ENCODE data around the gene HOXC6.

HOXC6 gene

DNA sequence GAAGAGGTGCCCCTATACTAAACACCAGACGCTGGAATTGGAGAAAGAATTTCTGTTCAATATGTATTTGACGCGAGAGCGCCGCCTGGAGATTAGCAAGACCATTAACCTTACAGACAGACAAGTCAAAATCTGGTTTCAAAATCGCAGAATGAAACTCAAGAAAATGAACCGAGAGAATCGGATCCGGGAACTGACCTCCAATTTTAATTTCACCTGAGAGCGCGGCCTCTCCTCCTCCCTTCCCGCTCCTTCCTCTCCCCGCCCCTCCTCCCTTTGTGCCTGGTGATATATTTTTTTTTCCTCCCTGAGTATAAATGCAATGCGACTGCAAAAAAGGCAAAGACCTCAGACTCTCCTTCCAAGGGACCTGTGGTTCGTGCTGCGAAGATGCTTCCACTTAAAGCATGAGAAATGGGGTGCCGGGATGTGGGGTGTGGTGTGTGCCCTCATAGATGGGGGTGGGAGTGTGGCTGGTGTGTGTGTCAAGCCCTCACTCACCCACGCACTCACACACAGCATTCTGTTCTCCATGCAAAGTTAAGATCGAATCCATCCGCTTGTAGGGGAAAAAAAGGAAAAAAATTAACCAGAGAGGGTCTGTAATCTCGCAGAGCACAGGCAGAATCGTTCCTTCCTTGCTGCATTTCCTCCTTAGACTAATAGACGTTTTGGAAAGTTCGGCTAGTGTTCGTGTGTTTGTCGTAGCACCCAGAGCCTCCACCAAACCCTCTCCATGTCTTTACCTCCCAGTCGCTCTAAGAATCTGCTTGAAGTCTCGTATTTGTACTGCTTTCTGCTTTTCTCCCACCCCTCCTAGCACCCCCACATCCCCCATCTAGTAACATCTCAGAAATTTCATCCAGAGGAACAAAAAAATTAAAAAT, 38.8 kb upstream of the HOXC6 start:
- DNase-seq (ENCODE audit: low spot score): peak; percentile 49

DNA sequence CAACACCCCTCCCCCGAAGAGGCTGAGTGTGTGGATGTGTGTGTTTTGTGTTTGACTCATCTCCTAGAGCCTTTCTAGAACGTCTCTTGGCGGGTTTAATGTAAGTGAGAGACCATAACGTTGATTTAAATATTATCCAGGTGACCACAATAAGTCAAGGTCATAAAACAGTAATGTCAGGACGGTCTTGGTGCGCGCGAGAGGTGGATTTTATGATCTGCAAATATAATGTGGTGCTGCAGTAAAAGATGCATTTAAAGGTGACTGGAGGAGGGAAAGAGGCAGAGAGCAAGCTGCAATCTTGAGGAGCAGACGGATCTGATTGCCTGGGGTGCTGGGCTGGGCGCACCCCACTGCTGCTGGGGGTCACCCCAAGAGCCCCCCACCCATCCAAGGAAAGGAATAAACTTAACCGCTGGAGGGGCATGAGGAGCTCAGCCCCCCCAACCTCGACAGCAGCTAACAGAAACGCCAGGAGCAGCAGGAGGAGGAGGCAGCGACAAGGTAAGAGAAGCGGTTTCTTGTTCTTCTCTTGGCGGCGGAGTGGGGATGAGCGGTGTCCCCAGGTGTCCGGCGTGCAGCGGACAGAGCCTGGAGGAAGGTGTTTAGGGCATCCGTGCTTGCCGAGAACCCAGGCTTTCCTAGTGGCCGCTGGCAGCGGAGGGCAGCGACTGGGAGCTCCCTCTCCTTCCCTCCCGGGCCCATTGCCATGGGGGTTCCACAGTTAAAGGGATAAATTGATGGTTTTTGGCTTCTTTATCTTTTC, 37.7 kb upstream of the HOXC6 start:
- DNase-seq (ENCODE audit: low spot score): no peak

DNA sequence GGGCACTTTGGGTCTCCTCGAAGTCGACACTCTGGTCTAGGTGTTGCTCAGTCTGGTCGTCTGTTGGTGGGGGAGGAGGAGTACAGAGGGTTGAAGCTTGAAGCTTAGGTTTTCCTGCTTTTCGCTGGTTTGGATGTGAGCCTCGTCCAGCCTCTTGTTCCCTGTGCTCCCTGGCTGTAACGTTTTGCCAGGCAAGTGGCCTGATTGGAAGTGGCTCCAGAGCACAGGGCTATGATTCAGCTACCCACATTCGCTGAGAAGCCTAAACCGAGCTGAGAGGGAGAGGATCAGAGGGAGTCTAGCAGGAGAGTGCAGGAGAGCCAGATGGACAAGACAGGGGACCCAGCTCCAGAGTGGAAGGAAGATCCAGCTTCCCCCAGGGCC, 37.2 kb upstream of the HOXC6 start:
- no peak for DNase-seq (ENCODE audit: low spot score)

DNA sequence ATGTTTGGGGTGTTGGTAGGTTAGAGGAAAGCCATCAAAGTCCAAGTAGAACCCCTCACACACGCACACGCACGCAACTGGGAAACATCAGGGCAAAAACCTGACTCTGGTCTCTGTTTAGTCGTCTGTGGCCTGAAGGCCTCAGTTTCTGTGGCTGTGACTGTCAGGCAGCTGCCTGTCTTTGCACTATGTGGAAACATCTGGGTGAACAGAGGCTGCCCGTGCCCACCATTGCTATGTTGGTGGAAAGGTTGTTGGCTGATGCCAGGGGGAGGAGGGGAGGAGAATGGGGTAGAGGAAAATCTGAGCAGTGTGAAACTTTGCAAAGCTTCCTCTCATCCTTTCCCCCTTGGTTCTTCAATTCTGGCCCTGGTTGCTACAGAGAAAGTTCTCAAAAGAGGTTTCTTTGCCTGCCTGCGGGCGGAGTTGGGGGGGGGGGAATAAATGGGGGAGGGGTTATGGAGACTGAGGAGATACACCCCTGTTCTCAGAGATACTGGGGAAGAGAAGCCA, 35.8 kb upstream of the HOXC6 start:
- no peak for DNase-seq (ENCODE audit: low spot score)

DNA sequence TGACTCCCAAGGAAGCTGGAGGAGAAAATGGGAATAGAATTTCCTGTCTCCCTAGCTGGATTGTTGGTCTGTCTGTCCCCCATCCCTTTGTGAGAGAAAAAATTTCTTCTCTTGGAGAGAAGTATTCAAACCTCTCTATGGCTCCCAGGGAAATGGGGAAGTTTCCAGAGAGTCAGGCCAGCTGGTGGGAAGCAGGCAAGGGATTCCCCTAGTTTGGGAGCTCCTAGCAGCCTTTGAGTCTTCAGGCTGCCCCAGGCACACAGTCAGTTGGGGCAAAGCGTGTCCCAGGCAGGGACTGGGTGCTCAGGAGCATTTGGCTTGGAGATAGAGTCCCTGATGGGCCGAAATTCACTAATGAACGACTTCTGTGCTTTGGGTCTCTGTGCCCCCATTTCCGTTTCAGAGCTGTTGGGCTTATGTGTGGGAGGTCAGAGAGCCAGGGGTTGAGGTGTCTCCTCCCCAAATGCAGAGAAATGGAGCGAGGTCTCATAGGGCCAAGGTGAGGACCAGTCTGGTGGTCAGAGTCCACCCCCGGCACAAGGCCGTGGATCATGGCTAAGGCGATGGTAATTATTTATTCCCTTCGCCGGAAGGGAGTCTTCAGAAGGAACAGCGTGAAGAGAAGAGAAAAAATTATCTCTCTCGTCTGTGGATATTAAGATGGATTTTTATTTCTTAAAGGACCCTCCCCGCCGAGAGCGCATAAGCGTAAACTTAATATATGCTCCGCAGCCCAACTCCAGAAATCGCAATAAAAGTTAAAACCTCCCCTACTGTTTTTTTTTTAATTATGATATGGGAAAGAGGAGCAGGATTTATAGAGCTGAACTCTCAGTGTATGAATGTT, 34.9 kb upstream of the HOXC6 start:
- DNase-seq (ENCODE audit: low spot score): no peak

DNA sequence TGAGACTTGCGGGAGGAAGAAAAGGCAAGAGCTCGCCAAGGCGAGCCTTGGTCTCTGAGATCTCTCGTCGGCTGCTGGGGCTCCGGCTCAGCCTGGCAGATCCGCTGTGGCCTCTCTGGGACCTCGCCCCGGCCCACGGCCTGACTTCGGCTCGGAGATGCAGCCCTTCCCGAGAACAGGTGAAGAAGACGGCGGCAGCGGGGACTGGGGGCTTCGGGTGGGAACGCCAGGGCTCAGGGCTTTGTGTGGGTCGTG, 34.3 kb upstream of the HOXC6 start:
- DNase-seq (ENCODE audit: low spot score): no peak

DNA sequence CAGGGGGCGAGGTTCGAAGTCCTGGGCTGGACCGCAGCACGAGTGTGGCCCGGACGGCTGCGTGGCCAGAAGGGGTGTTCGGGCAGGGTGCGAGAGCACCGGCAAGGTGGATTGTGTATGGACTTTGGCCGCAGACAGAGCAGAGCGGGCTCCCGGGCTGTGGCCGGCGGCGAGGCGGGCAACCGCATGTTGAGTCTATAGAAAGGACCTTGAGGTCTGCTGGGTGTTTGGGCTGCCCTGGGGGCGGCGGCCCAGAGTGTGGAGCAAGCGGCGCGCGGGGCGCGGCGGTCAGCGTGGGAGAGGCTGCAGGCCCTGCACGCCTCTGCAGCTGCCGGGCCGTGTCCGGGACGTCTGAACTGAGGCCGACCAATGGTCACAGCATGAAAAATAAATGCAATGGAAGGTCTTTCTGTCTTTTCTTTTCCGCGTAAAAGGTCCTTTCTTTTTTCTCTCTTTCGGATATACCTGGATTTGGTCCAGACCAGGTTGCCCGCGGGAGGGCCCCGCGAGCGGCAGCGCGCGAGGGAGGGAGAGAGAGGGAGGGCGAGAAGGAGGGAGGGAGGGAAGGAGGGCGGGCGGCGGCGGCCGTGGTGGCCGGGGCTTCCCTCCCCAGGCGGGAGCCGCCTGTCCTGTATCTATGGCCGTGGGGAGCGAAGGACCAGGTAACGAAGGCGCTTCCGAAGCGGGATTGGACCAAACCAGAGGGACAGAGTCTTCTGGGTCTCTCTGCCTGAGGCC, 33.8 kb upstream of the HOXC6 start:
- no peak for DNase-seq (ENCODE audit: low spot score)

DNA sequence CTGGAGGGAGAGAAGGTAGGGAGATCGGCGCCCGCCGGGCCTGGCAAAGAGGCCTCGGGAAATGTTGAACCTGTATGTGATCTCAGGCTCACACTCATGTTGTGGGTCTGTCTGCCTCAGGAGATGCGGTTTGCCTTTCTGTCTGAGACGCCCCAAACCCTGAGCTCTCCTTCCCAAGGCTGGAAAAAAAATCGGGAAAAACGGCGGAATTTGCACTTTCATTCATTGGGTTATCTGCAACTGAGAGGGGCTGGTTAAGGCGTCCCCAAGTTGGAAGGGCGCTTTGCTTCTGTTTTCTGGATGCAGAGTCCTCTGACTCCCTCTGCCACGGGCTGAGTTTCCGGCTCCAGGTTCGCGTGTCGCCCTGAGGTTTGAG, 33.2 kb upstream of the HOXC6 start:
- DNase-seq (ENCODE audit: low spot score): no peak

DNA sequence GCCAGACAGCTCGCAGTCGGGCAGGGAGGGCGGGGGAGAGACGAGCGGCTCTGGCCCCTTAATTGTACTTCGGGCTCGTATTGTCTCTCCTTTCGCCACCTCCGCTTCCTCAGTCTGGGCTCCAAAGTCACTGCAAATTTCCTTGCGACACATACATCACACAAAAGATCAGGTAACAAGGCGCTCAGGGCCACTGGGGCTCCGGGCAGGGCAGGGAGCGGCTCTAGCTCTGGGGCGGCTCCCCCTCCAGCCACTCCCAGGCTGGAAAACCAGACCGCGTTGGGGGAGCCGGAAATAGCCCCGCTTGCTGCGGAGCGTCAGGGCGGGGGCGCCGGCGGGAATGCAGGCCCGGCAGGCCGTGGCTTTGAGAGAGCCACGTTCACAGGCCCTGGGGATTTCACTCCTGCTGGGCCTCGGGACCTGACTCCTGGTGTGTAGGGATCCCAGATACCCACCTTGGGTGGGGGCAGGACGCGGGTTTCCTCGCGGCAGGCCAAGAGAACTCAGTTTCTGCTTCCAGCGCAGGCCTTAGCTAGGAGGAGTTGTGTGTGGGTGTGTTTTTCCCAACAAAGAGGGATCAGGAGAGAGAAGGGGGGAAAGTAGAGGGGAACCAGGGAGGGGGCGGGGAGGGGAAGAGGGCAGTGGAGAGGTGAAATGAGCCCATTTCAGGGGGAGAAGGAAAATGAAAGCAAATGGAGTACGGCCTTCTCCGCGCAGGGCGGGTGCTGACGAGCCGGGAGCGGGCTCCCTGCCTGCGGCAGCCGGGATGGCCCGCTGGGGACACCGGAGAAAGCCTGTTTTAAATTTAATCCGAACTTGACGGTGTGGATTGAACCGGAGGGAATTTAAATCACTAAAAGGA, 32.6 kb upstream of the HOXC6 start:
- DNase-seq (ENCODE audit: low spot score): no peak

DNA sequence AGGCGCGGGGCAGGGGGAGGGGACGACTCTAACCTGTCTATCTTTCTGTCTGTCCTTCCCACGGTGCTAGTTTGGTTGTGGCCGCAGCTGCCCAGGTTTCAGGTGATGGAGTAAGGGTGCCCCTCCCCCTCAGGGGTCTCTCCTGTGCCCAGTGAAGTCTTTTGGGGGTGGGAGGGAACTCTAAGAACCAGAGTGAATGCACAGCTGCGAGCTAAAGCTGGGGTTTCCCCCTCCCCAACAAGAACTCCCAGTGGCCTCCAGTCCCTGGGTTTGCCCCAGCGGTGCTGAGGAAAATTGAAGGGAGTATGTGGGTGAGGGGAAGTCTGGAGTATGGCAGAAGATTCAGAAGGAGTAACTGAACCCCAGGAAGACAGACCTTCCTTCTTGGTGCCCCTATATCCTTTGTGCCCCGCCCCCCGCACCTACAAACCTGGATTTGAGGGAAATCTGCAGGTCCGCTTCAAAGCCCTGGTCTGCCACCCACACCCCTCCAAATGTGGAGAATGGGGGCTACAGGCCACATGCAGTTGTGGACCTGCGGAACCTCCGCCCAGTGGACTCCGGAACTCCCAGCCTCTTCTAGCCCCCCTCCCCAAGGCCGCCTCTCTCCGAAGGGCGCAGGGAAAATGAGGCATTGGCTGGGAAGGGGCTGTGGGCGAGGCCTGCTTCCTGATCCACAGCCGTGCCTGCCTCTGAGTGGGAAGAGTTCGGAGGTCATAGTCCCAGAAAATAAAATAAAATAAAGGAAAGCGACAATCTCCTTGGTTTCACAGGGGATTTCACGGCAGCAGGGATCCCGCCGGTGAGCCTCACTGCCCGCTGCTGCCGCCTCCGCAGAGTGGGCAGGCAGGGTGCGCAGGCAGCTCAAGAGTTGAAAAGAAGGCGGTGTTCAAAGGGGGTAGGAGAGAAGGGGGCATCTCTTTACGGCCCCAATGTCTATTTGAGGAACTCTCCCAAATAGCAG, 31.7 kb upstream of the HOXC6 start:
- no peak for DNase-seq (ENCODE audit: low spot score)

DNA sequence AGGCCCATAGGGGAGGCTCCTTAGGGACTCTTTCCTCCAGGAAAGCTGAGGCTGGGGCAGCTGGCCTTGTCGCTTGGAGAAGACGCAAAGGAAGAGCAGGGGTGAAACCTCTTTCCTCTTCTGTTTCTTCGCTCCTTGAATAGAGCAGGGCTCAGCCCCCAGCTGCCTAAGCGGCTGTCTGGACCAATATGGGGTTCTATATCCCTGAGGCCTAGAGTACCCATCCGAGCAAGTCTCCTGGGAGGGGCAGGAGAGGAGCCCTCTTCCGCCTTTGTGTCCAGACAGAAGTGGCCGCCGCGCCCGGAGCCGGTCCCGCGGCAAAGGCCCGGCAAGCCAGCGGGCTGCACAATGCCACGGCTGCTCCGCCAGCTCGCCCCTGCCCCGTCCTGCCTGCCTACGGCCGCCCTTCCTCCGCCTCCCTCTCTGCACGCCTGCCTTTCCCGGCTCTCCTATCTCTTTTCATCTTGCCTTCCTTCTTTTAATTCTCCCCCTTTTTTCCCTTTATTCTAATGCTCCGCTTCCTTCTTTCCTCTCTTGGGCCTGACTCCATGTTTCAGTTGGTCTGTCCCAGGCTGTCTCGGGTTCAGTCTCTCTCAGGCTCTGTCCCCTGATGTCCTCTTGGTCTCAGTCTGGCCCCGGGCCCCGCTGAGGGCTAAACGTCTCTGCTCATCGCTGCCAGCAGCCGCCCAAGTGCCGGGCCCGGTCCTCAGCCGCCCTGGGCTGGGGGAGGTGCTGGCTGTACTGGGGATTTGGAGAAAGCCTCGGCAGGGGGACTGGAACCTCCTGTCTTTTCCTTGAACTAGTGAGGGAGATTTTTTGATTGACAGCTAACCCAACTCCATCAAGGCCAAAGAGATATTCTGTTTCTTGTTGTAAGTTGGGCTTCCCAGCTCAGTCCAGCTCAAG, 30.8 kb upstream of the HOXC6 start:
- DNase-seq (ENCODE audit: low spot score): no peak

DNA sequence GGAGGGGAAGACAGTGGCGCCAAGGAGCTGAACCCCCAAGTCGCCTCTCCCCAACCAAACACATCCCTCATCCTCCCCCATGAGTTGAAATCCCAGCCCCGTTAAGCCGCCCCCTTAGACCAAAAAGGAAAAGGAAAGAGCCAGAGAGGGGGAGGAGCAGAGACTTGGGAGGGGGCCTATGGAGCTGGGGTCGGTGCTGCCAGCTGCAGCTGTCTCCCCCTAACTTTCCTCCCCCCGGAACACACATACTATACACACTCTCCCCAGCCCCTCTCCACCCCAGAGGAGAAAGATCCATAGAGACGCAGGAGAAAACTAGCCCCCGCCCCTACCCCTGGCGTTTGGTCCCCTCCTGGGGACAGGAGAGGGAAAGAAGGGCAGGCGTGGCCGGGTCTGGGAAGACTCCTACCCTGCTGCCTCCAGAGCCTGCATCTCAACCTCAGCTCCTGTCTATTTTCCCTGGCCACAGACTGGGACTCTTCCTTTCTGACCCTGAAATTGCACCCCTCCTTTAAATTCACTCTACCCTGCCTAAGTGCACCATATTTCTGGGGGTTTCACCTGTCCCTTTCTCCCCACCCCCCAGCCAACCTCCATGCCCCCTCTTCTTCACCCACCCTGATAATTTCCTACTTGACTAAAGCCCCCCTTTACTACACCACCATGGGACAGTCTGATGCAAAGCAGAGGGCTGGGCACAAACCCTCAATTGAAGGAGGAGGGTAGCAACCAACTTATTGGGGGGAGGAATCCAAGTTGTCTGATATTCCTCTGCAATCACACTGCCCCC, 29.9 kb upstream of the HOXC6 start:
- no peak for DNase-seq (ENCODE audit: low spot score)

DNA sequence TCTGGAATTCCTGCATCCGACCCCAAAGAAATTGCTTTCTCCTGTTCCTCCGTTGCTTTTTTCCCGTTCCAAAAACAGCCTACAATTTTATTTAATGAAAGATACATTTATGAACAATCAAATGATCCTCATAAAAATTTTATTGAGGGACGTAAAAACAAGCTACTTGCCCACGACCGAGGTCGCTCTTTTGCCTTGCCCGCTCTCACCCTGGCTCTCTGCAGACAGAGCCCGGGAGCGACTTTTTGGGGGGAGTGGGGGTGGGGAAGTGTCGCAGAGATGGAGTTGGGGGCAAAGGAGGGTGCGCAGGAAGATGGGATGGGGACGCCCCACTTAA, 29.4 kb upstream of the HOXC6 start:
- DNase-seq (ENCODE audit: low spot score): no peak

DNA sequence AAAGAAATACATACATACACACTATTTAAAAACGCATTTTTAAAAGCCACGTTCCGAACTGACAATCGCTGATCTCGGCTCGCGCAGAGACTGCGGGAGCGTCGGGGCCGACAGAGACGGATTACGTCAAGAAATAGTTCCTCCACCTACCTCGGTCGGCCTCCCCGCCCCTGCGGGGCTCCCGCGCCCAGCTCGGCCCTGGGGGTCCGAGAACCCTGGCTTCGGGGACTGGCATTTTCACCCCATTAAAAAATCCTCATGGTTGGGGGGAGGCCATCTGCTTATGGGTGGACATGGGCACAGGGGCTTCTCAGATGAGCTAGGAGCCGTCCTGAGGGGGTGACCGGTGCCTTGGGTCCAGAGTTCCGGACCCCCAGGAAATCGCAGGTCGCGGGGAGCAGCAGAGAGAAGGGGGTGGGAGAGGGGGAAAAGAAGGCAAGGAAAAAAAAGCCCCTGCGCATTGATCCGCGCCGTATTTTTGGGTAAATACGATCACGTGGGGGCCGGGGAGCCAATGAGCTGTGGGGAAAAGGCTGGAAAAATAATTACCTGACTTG, 28.6 kb upstream of the HOXC6 start:
- peak; percentile 51 for DNase-seq (ENCODE audit: low spot score)

DNA sequence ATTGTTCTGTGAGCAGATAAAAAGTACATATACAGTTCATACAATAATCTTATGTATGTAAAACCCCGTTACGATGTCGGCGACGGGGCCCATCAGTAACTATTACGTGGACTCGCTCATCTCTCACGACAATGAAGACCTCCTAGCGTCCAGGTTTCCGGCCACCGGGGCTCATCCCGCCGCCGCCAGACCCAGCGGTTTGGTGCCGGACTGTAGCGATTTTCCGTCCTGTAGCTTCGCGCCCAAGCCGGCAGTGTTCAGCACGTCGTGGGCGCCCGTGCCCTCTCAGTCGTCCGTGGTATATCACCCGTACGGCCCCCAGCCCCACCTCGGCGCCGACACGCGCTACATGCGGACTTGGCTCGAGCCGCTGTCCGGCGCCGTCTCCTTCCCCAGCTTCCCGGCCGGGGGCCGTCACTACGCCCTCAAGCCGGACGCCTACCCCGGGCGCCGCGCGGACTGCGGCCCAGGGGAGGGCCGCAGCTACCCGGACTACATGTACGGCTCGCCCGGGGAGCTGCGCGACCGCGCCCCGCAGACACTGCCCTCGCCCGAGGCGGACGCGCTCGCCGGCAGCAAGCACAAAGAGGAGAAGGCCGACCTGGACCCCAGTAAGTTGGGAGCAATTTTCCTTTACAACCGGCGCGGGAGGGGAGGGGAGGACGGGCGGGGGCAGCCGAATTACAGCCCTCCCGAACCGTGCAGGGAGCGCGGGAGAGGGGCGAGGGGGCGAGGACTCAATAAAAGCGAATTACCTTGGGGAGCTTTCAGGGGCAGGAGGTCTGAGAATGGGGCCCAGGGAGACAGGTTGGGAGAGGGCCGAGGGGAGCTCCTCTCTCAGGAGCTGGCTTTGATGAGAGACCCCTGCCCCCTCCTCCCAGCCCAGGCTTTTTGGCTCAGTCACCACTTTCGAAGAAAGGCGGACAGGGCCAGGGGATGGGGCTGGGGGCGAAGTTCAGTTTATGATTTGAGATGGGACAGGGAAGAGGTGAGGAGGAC, 27.8 kb upstream of the HOXC6 start, which contains the start of gene HOXC9:
HOXC9 (plus strand) TSS at position 46 of the 999 bp plus-strand sequence; CDS start at position 74, 28 bp downstream.
- DNase-seq (ENCODE audit: low spot score): no peak

Measured in SK-N-DZ (cell line).